OCI-LY1 (cell line): ENCODE measurements around the gene SLC25A21.

Experiments used
- H2AFZ ChIP-seq: fragments of 200-600 bp; sonication (generic), shearing (Covaris generic); 2 replicates; pipeline ENCODE4 v1.6.0; 2014; ENCODE audit warnings: antibody characterized with exemption, mild to moderate bottlenecking, low read length
- H3F3A ChIP-seq: fragments of 200-600 bp; sonication (generic), shearing (Covaris generic); 2 replicates; pipeline ENCODE4 v1.6.0; 2014; ENCODE audit warnings: mild to moderate bottlenecking, antibody characterized with exemption, low read length, moderate library complexity; ENCODE audit not compliant: insufficient read depth
- H3K27ac ChIP-seq: fragments of 200-600 bp; sonication (generic); 2 replicates; pipeline ENCODE4 v1.5.1; 2014; ENCODE audit warnings: low read length, mixed run types, mild to moderate bottlenecking, low read depth; ENCODE audit not compliant: poor library complexity, severe bottlenecking
- H3K27me3 ChIP-seq: fragments of 200-600 bp; sonication (generic); 2 replicates; pipeline ENCODE4 v1.6.0; 2014; ENCODE audit warnings: antibody characterized with exemption, mild to moderate bottlenecking, low read length, moderate library complexity; ENCODE audit not compliant: insufficient read depth
- H3K36me3 ChIP-seq: fragments of 200-600 bp; sonication (generic); 2 replicates; pipeline ENCODE4 v1.6.1; 2014; ENCODE audit warnings: mild to moderate bottlenecking, antibody characterized with exemption, low read length, moderate library complexity, mixed read lengths; ENCODE audit not compliant: insufficient read depth
- H3K4me1 ChIP-seq: fragments of 200-600 bp; sonication (generic); 2 replicates; pipeline ENCODE4 v1.5.1; 2014; ENCODE audit warnings: mild to moderate bottlenecking, low read length, moderate library complexity; ENCODE audit not compliant: insufficient read depth, severe bottlenecking
- H3K4me2 ChIP-seq: fragments of 200-600 bp; sonication (generic), shearing (Covaris generic); 2 replicates; pipeline ENCODE4 v1.6.1; 2014; ENCODE audit warnings: low read length
- H3K4me3 ChIP-seq: fragments of 200-600 bp; sonication (generic); 2 replicates; pipeline ENCODE4 v1.5.1; 2014; ENCODE audit warnings: low read length, low read depth, mild to moderate bottlenecking, mixed read lengths; ENCODE audit not compliant: poor library complexity, severe bottlenecking
- H3K79me2 ChIP-seq: fragments of 200-600 bp; shearing (Covaris generic); 2 replicates; pipeline ENCODE4 v1.6.1; 2016; ENCODE audit warnings: mixed run types, low read length, mixed read lengths; ENCODE audit not compliant: insufficient read depth
- H3K9ac ChIP-seq: fragments of 200-600 bp; sonication (generic), shearing (Covaris generic); 2 replicates; pipeline ENCODE4 v1.6.1; 2014; ENCODE audit warnings: mild to moderate bottlenecking, low read length, mixed read lengths
- H3K9me2 ChIP-seq: fragments of 200-600 bp; sonication (generic), shearing (Covaris generic); 2 replicates; pipeline ENCODE4 v1.6.1; 2014; ENCODE audit warnings: low read depth, mild to moderate bottlenecking, low read length, mixed read lengths
- H3K9me3 ChIP-seq: fragments of 200-600 bp; shearing (Covaris generic); 2 replicates; pipeline ENCODE4 v1.6.1; 2014; ENCODE audit warnings: low read length, mixed read lengths
- H4K20me1 ChIP-seq: fragments of 200-600 bp; sonication (generic), shearing (Covaris generic); 2 replicates; pipeline ENCODE4 v1.6.0; 2016; ENCODE audit warnings: mild to moderate bottlenecking, low read length; ENCODE audit not compliant: insufficient read depth
- EZH2 ChIP-seq: fragments of 200-600 bp; sonication (generic), shearing (Covaris generic); IDR thresholded peaks from 2 replicates; pipeline ENCODE4 v1.8.0; 2017; ENCODE audit warnings: borderline replicate concordance, mixed run types, mild to moderate bottlenecking, antibody characterized with exemption, low read length, moderate library complexity, mixed read lengths
- TF ChIP-seq, protein P1 (sequence below): fragments of 200-600 bp; sonication (generic), shearing (Covaris generic); IDR thresholded peaks from 2 replicates; pipeline ENCODE4 v1.5.1; 2017; ENCODE audit warnings: mild to moderate bottlenecking, antibody characterized with exemption, low read length, moderate library complexity, mixed read lengths

The SLC25A21 gene

DNA sequence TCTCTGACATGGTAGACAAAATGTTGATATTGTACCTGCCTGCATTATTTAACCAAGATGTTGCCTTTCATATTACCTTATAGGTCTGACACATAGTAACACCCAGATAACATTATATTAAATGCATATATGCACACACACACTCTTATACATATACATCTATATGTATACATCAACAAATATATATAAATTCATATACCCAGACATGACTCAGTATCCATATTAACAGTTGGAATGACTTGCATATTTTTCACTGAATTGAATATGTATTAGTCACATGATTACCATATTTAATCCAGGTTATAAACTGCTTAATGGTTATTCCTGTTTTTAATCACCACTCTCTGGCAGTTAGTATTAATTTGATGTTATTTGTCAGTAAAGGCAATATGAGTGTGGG lies 425.5 kb downstream of the SLC25A21 start:
- H3K4me1 ChIP-seq: no peaks in the 10 kb centered on the region
- H3K79me2 ChIP-seq: no peaks in the 10 kb centered on the region
- H3K4me2 ChIP-seq: no peak overlapping the region
- H3K27ac ChIP-seq: no peak overlapping the region
- H3K27me3 ChIP-seq: no peaks in the 10 kb centered on the region
- H4K20me1 ChIP-seq: no peaks in the 10 kb centered on the region
- no peak for TF ChIP-seq EZH2
- TF ChIP-seq, protein P1, sequence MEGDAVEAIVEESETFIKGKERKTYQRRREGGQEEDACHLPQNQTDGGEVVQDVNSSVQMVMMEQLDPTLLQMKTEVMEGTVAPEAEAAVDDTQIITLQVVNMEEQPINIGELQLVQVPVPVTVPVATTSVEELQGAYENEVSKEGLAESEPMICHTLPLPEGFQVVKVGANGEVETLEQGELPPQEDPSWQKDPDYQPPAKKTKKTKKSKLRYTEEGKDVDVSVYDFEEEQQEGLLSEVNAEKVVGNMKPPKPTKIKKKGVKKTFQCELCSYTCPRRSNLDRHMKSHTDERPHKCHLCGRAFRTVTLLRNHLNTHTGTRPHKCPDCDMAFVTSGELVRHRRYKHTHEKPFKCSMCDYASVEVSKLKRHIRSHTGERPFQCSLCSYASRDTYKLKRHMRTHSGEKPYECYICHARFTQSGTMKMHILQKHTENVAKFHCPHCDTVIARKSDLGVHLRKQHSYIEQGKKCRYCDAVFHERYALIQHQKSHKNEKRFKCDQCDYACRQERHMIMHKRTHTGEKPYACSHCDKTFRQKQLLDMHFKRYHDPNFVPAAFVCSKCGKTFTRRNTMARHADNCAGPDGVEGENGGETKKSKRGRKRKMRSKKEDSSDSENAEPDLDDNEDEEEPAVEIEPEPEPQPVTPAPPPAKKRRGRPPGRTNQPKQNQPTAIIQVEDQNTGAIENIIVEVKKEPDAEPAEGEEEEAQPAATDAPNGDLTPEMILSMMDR: no peak
- no peak overlapping the region for H3K4me3 ChIP-seq
- H3K9me2 ChIP-seq: no peaks in the 10 kb centered on the region
- H2AFZ ChIP-seq: no peak overlapping the region
- H3K9me3 ChIP-seq: no peaks in the 10 kb centered on the region
- H3K9ac ChIP-seq: no peak overlapping the region
- no peaks in the 10 kb centered on the region for H3F3A ChIP-seq
- no peaks in the 10 kb centered on the region for H3K36me3 ChIP-seq

DNA sequence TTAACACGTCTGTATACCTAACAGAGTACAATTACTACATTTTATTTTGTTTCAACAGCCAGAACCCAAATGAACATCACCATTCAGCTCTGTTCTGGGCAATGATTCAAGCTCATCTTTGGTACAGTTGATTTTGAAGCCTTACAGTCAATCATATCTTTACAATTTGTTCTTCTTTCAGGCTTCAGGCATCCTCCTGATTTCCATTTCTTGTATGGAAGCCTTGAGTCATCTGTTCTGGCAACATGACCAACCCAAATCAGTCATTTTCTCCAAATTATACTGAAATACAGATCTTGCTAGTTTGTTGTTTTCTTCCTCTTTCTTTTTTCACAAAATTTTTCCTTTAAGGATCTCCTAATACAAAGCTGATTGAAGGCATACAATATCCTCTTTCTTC lies 430.5 kb downstream of the SLC25A21 start:
- no peaks in the 10 kb centered on the region for H3K79me2 ChIP-seq
- no peaks in the 10 kb centered on the region for H3K36me3 ChIP-seq
- no peaks in the 10 kb centered on the region for H3F3A ChIP-seq
- no peak overlapping the region for H3K4me2 ChIP-seq
- H3K9ac ChIP-seq: no peak overlapping the region
- H3K27me3 ChIP-seq: no peaks in the 10 kb centered on the region
- H2AFZ ChIP-seq: no peak overlapping the region
- H3K4me3 ChIP-seq: no peak overlapping the region
- H4K20me1 ChIP-seq: no peaks in the 10 kb centered on the region
- TF ChIP-seq, protein P1: no peak
- no peak for TF ChIP-seq EZH2
- no peaks in the 10 kb centered on the region for H3K9me3 ChIP-seq
- no peak overlapping the region for H3K27ac ChIP-seq
- H3K4me1 ChIP-seq: no peaks in the 10 kb centered on the region
- H3K9me2 ChIP-seq: no peaks in the 10 kb centered on the region

DNA sequence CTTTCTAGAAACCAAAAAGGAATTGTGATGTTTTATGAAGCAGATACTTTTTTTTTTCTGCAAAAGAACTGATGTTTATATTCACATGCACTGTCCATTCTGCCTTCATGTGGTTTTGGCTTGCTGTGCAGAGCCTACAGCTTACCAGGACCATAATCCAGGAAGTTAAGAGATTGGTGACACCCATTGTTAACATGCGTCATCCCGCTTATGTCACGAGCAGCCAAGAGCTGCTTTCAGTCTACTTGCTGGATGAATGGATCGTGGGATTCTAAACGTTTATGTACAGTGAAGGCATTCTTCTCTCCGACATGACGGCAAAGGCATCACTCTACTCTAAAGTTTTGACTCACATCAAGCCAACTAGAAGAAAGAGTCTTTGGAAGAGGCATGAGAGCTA lies 434.1 kb downstream of the SLC25A21 start:
- H3K9me2 ChIP-seq: no peaks in the 10 kb centered on the region
- TF ChIP-seq, protein P1: no peak
- no peak for TF ChIP-seq EZH2
- no peak overlapping the region for H3K27ac ChIP-seq
- H3F3A ChIP-seq: no peaks in the 10 kb centered on the region
- H4K20me1 ChIP-seq: no peaks in the 10 kb centered on the region
- no peaks in the 10 kb centered on the region for H3K9me3 ChIP-seq
- no peaks in the 10 kb centered on the region for H3K79me2 ChIP-seq
- no peak overlapping the region for H3K4me3 ChIP-seq
- H2AFZ ChIP-seq: no peak overlapping the region
- H3K27me3 ChIP-seq: no peaks in the 10 kb centered on the region
- no peaks in the 10 kb centered on the region for H3K36me3 ChIP-seq
- no peak overlapping the region for H3K4me2 ChIP-seq
- H3K4me1 ChIP-seq: no peaks in the 10 kb centered on the region
- H3K9ac ChIP-seq: no peak overlapping the region
